GM12878 (cell line): ENCODE measurements around the gene TMTC1. TPM values are rescaled to one million over a fixed set of nuclear protein-coding genes. Genes with fewer than 3 reads are reported as not detected.

Source experiments
- ATAC-seq: fragments of 200-7000 bp; cut with Tn5 transposase; 3 replicates; pipeline ENCODE4 v1.9.1; 2020; ENCODE audit warnings: mild to moderate bottlenecking, moderate library complexity
- BruUV-seq: library from RNA; stranded (reverse); fragments of 400-500 nt; replicated peaks from 2 replicates; lab custom pipeline; 2021; lab: Mats Ljungman, UMichigan
- CTCF ChIA-PET: fragments of 300-600 bp; sonication (Branson Sonifier 250); formaldehyde crosslinking; extraction: SDS; loops from one replicate; lab custom pipeline; 2021; ENCODE audit warnings: inconsistent platforms; lab: Yijun Ruan, JAX
- POLR2A ChIA-PET: fragments of 350-600 bp; formaldehyde crosslinking; extraction: SDS; loops from one replicate; lab custom pipeline; 2021; ENCODE audit warnings: inconsistent platforms; lab: Charles Lee
- RAD21 ChIA-PET: fragments of 300-600 bp; sonication (Branson Sonifier 250); formaldehyde crosslinking; loops from one replicate; lab custom pipeline; 2023; ENCODE audit warnings: antibody characterized with exemption; ENCODE audit not compliant: unreplicated experiment; lab: Charles Lee
- SMC1A ChIA-PET: fragments of 300-600 bp; sonication (Branson Sonifier 250); formaldehyde crosslinking; loops from one replicate; lab custom pipeline; 2023; ENCODE audit not compliant: unreplicated experiment, uncharacterized antibody; lab: Charles Lee
- DNase-seq: peaks from one replicate; pipeline ENCODE4 v3.0.0-alpha.2; 2011; ENCODE audit warnings: low read depth, low spot score
- FAIRE-seq: peaks from 3 replicates; lab custom pipeline; 2011; peaks lifted over from hg19 to GRCh38; lab: Jason Lieb, UNC
- H2AFZ ChIP-seq: 2 replicates; pipeline ENCODE4 v1.6.0; 2011; ENCODE audit warnings: low read depth, low read length, control low read depth; ENCODE audit not compliant: control insufficient read depth
- H3K27ac ChIP-seq: 2 replicates; pipeline ENCODE4 v1.5.1; 2011; ENCODE audit warnings: control low read depth; ENCODE audit not compliant: control insufficient read depth, insufficient read depth
- H3K27me3 ChIP-seq, 2 experiments: replicated peaks in 1 of 2; 2 replicates each; pipeline versions ENCODE4 v1.6.0 to v1.6.1; 2011; ENCODE audit warnings: low read length in 1 of 2; ENCODE audit not compliant: control insufficient read depth in 2 of 2, insufficient read depth in 2 of 2
- H3K36me3 ChIP-seq, 2 experiments: 2 replicates each; pipeline ENCODE4 v1.5.1; 2011; ENCODE audit warnings: low read length in 1 of 2; ENCODE audit not compliant: control insufficient read depth in 2 of 2, insufficient read depth in 2 of 2
- H3K4me1 ChIP-seq: 2 replicates; pipeline ENCODE4 v1.6.1; 2011; ENCODE audit warnings: mild to moderate bottlenecking, low read length, moderate library complexity, mixed read lengths; ENCODE audit not compliant: control insufficient read depth, insufficient read depth
- H3K4me2 ChIP-seq: 2 replicates; pipeline ENCODE4 v1.6.0; 2011; ENCODE audit warnings: control low read depth; ENCODE audit not compliant: control insufficient read depth, insufficient read depth
- H3K4me3 ChIP-seq: fragments of 200-600 bp; sonication (generic); 2 replicates; pipeline ENCODE4 v1.5.1; 2016
- H3K79me2 ChIP-seq: 2 replicates; pipeline ENCODE4 v1.6.0; 2011; ENCODE audit warnings: low read length; ENCODE audit not compliant: control insufficient read depth, insufficient read depth
- H3K9ac ChIP-seq: 2 replicates; pipeline ENCODE4 v1.8.0; 2011; ENCODE audit warnings: low read length, control low read depth, mixed read lengths; ENCODE audit not compliant: control insufficient read depth, insufficient read depth
- H3K9me3 ChIP-seq: replicated peaks from 3 replicates; pipeline ENCODE4 v1.5.1; 2011; ENCODE audit warnings: mild to moderate bottlenecking, low read length; ENCODE audit not compliant: control insufficient read depth, insufficient read depth
- H4K20me1 ChIP-seq: 2 replicates; pipeline ENCODE4 v1.6.0; 2011; ENCODE audit not compliant: control insufficient read depth, insufficient read depth
- BHLHE40 ChIP-seq, 2 experiments: fragments of 450-650 bp in 1 of 2; IDR thresholded peaks; 2 replicates each; pipeline ENCODE4 v1.6.1; 2011 to 2017; ENCODE audit warnings: low read depth in 2 of 2, borderline replicate concordance in 1 of 2, improper control_type of control experiment in 1 of 2, low read length in 1 of 2, mild to moderate bottlenecking in 1 of 2
- KLF5 ChIP-seq: fragments of 450-650 bp; IDR thresholded peaks from 2 replicates; pipeline ENCODE4 v1.6.1; 2014; ENCODE audit warnings: mild to moderate bottlenecking; ENCODE audit not compliant: partially characterized antibody
- TCF3 ChIP-seq: IDR thresholded peaks from 2 replicates; pipeline ENCODE4 v1.6.1; 2012; ENCODE audit warnings: low read depth, mild to moderate bottlenecking, low read length, borderline replicate concordance; ENCODE audit not compliant: insufficient read depth
- WGBS: methylation state at CpG from one replicate; pipeline ENCODE4 v1.1.6; 2016; ENCODE audit warnings: low lambda C conversion rate; ENCODE audit not compliant: insufficient replicate concordance, insufficient coverage; ENCODE audit errors: missing lambda C conversion rate; 5-methylcytosine and 5-hydroxymethylcytosine counted together
- in situ Hi-C: fragments of 300-500 bp; cut with MboI; formaldehyde crosslinking; loops from 9 replicates; pipeline ENCODE4 v1.14.3; 2018; ENCODE audit warnings: mixed read lengths
- intact Hi-C: fragments of 100-400 bp; cut with micrococcal nuclease; formaldehyde crosslinking; loops from one replicate; pipeline ENCODE4 v1.14.2; 2022; ENCODE audit not compliant: unreplicated experiment
- polyA plus RNA-seq, 11 experiments: library from polyadenylated mRNA; depleted of rRNA in 4 of 11; unstranded in 6 of 11; stranded (reverse) in 5 of 11; fragments of >200 nt; fragmentation: Nextera tagmentation in 4 of 11; fragmentation: Illumina TruSeq in 1 of 11; extraction: Ambion mirVana in 4 of 11; extraction: Trizol in 1 of 11; gene quantifications; 1 replicate in 1 of 11; 2 replicates in 10 of 11; pipeline versions ENCODE4 v1.2.1 to v1.2.3, GENCODE V29; 2011 to 2016; ENCODE audit warnings: inconsistent platforms in 2 of 11, missing spikeins in 2 of 11, low read depth in 1 of 11
- total RNA-seq, 4 experiments: library from RNA; depleted of rRNA in 3 of 4; stranded (reverse); fragments of >200 nt in 3 of 4; fragmentation: Illumina TruSeq in 1 of 4; extraction: Trizol in 1 of 4; gene quantifications; 2 replicates each; pipeline versions ENCODE4 v1.2.1 to v1.2.3, GENCODE V29; 2013 to 2021

The TMTC1 gene
- total and polyA plus RNA-seq, 10 of the 15 experiments (the other 5 are each of a cell fraction or from before 2014, with no cell fraction given) = 0.10 to 20.9 (median 0.57) TPM

DNA sequence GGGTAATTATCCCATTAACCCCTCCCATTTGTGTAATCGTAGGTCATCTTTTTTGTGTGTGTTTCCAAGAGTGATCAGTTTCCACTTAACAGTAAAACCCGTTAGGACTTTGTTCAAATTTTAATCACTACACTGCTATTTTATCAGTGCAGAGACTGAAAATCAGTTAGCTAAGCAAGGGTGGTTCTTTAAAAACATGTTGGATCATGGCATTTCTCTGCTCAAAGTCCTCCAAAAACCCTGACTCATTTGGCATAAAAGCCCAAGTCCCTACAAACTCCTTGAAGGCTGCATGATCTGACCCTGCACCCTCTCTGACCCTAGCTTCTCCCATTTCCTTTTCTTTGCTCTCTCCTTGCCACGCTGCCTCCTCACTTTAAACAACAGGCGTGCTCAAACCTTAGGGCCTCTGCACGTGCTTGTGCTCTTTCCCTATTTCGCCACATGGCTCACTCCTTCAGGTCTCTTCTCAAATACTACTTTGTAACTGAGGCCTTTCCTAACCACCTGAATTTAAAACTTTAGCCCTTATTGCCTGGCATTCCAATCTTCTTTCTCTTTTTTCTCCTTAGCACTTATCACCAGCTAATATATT lies 273.1 kb downstream of the TMTC1 start:
- no TSS peak for BruUV-seq
- in situ Hi-C loops = no loop called here
- ChIA-PET SMC1A (interaction anchor here (0.5 to 3.7 kb wide), 8 partner anchors 8 to 202 kb away, joined by 3 to 16 read pairs (median 3); no protein-coding TSS in a partner anchor), CTCF (interaction anchor here (0.6 to 2.1 kb wide), 3 partner anchors 10 to 1027 kb away, joined by 3 to 18 read pairs (median 4); no protein-coding TSS in a partner anchor)
- H3K27ac ChIP-seq = no peak overlapping the region
- no peaks in the 10 kb centered on the region for H3K9me3 ChIP-seq
- DNase-seq (no peak), FAIRE-seq (no peak)
- 23% methylated on average over 6 of the region's 6 CpGs for WGBS
- H3K4me1 ChIP-seq = no peaks in the 10 kb centered on the region
- no peak overlapping the region for H2AFZ ChIP-seq
- H3K79me2 ChIP-seq = no peaks in the 10 kb centered on the region
- TF ChIP-seq TCF3 (no peak), BHLHE40 (IDR thresholded peaks at IDR 0.05; ENCODE audit: borderline replicate concordance in 1 of 2, low read depth in 2 of 2, low read length in 1 of 2) (0 out of 4 replicates have a peak, but pooled peaks of 1 of the 2 experiments have one; percentile 24)
- TF ChIP-seq, all 136 proteins: peak for 1
- ChIA-PET RAD21 (interaction anchor here (0.7 kb wide), 1 partner anchor 17 kb away, joined by 3 read pairs; no protein-coding TSS in a partner anchor), POLR2A (no interaction called here)
- Histone ChIP-seq H3K36me3 (no peaks in the 10 kb centered on the region), H3K27me3 (no peaks in the 10 kb centered on the region), H3K4me2 (no peak overlapping the region), H3K9ac (no peak overlapping the region), H4K20me1 (no peaks in the 10 kb centered on the region), H3K4me3 (no peak overlapping the region)
- ATAC-seq = no peak
- intact Hi-C loops = no loop called here

DNA sequence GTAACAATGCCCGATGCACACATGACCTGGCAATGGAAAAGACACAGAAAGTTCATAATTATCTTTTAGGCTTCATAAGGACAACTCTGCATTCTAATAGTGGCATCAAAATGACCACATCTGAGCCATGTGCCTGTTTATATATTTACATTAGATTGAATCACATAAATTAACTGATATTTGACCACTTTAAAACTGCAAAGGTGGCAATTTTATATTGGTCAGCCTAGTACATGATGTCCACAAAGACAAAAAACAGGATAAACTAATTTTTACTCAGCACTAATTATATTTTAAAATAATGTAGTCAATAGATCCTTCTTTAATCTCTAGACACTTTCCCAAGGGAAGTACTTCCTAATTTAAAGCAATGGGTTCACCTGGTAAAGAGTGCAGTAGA lies 274.2 kb downstream of the TMTC1 start:
- in situ Hi-C loops = no loop called here

More for the DNA sequence above, 274.2 kb downstream of the TMTC1 start:
- no peak overlapping the region for H3K4me2 ChIP-seq
- ChIA-PET POLR2A (no interaction called here), RAD21 (no interaction called here), CTCF (no interaction called here), SMC1A (interaction anchor here (3.7 kb wide), 1 partner anchor 11 kb away, joined by 16 read pairs; no protein-coding TSS in a partner anchor)
- H3K4me3 ChIP-seq = no peak overlapping the region
- H3K9ac ChIP-seq = no peak overlapping the region
- H3K4me1 ChIP-seq = no peaks in the 10 kb centered on the region
- H2AFZ ChIP-seq = no peak overlapping the region
- H3K79me2 ChIP-seq = no peaks in the 10 kb centered on the region
- intact Hi-C loops = no loop called here
- DNase-seq = no peak
- no peaks in the 10 kb centered on the region for H3K9me3 ChIP-seq
- no TSS peak for BruUV-seq
- whole genome bisulfite sequencing = 25% methylated on average over 1 of the region's 1 CpG
- no peaks in the 10 kb centered on the region for H3K27me3 ChIP-seq
- no peak for ATAC-seq
- no peak overlapping the region for H3K27ac ChIP-seq
- H3K36me3 ChIP-seq = no peaks in the 10 kb centered on the region
- no peak for FAIRE-seq
- H4K20me1 ChIP-seq = no peaks in the 10 kb centered on the region
- TF ChIP-seq KLF5 = no peak
